GM19025 (cell line): ENCODE measurements around the gene EFCAB6.

Experiments used
- ATAC-seq: cut with Tn5 transposase; IDR thresholded peaks from one replicate; pipeline ENCODE4 v1.9.1; 2021; ENCODE audit warnings: mild to moderate bottlenecking, low read depth, moderate library complexity; ENCODE audit not compliant: unreplicated experiment

The EFCAB6 gene

GRCh38 chr22:43750751-43751150 lies 61.4 kb downstream of the EFCAB6 start:
- ATAC-seq = no peak

DNA sequence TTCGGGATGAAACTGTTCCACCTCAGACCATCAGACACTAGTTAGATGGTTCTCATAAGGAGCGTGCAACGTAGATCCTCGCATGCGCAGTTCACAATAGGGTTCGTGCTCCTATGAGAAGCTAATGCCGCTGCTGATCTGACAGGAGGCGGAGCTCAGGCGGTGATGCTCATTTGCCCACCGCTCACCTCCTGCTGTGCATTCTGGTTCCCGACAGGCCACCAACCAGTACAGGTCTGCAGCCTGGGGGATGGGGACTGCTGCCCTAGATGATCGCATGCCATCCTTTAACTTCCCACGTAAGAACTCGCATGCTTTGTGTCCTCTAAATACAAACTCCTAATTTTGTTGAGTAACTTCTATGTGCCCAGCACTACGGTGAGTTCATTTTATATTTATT lies 62.6 kb downstream of the EFCAB6 start:
- no peak for ATAC-seq

GRCh38 chr22:43747877-43748276 lies 64.2 kb downstream of the EFCAB6 start:
- no peak for ATAC-seq

GRCh38 chr22:43747058-43747457 lies 65.0 kb downstream of the EFCAB6 start:
- no peak for ATAC-seq

DNA sequence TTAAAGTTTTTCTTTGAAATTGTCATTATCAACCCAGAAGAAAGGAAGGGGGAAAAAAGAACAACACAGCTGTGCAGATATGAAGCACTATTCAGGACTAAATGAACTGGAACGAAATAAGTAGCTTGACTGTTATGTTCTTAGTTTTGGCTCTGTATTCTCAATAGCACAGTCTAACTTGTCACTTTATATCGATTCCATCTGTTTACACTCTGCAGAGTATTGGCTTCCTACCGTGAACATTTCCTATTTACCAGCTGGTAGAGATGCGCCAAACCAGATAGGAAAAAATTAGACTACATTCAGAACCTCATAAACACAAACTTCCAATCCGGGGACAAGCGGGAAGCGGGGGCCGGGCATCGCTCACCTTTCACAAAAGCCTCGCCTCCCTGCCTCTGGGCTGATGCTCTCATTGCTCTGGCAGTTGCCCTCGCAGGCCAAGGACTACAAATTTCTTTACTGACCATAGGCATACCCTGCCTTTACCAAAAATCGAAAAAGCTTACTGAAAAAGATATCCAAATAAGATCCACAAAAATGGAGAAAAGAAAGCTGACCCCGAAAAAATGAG lies 66.2 kb downstream of the EFCAB6 start:
- no peak for ATAC-seq

DNA sequence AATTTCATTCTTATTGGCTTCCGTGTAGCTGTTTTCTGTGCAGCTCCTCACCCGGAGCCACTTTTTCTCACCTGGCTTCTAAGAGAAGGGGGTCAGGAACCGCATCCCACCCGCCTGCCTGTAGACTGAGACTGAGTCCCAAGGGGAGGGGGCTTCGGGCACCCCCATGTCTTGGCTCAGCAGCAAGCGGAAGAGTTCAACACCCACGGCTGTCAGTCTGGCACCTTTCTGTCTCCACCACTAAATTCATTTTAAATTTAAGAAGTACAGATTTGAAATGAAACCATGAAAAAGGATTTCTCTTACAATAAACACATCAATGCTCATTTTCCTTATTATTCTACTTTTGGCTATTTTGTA lies 66.7 kb downstream of the EFCAB6 start:
- ATAC-seq = no peak

DNA sequence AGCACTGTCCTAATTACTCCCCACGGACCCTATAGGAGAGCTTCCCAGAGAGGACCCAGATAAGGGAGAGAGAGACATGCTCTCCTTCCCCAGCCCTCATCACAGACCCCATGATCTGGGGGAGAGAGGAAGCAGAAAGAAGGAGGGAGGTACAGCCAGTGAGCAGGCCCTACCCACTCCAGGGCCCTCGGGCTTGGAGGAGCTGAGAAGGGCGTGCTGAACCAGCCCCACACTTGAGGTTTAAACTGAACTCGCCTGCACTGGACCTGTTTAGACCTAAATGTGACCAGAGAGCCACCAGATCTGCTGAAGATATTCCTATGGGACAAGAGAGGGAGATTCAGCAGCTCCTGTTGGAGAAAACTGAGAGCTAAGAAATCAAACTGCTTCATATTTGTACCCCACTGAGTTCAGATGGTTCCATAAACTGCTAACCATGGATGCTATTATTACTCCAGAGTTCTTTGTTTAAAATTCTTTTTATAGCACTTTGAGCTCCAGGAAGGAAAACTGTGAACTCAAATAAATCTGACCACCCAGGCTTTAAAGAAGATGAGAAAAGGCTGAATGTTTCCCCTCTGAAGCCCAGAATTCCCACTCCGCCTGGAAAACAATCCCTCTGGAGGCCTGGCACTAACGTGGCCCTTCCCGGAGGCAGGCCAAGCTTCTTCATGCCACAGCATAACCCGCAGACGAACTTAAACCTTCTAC lies 67.2 kb downstream of the EFCAB6 start:
- no peak for ATAC-seq

DNA sequence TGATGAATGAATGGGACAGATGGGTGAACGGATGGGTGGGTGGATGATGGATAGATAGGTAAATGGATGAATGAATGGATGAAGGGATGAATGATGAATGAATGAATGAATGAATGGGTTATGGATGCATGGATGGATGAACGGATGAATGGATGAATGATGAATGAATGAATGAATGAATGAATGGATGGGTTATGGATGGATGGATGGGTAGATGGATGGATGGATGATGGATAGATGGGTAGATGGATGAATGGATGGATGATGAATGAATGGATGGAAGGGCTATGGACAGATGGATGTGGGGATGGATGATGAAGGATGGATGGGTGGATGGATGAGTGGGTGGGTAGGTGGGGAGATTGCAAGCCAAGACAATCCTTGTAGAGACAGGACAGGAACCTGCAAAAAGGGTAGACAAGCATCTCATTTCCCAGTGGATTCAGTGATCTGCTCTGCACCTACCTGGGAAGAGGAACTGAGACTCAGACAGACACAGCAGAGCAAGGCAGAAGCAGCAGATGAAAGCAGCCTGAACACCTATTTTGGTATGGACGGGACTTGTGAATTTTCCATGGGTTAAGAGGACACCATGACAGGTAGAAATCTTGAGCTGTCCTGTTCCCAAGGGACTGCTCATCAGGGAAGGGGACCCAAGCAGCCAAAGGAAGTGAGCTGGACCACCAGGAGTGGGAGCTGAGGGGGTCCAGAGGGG lies 68.0 kb downstream of the EFCAB6 start:
- ATAC-seq = no peak

DNA sequence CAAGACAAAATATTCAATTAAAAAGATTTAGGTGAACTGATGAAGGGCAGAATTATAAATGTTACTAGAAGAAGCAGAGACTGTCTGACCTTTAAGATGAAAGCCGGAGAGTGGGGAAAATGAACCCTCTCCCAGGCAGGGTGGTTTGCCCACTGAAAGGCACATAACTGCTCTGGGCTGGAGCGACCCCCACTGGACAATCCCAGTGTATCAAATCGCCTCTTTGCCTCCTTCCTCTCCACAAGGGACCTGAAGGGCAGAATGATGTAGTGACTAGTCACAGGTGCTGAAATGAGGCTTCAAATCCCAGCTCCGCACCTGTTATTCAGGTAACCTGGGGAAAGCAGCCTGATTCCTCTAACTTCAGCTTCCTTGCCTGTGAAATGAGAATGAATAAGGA lies 69.0 kb downstream of the EFCAB6 start:
- ATAC-seq = no peak

- ATAC-seq = no peak
Observed at GRCh38 chr22:43742154-43742950, 69.8 kb downstream of the EFCAB6 start.

- ATAC-seq = no peak
Observed at GRCh38 chr22:43740587-43741270, 71.4 kb downstream of the EFCAB6 start.

DNA sequence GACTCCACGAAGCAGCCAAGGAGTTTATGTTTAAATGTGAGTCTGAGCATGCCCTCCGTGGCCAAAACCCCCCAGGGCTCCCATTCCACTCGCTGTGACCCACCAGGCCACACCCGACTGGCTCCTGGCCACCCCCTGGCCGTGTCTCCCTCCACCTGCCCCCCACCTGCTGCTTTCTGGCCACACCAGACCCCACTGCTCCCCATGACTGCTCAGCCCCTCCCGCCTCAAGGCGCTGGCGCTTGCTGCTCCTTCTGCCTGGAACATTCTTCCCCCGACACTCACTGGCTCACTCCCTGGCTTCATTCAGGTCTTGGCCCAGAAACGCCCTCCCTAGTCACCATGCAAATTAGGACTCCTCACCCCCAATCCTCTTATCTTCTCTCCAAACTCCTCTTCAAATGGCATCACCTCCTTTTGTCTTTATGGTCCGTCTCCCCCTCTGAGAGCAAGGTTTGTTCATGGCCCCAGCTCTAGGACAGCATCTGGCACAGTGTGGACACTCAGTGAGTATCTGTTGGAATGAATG lies 72.2 kb downstream of the EFCAB6 start:
- ATAC-seq = no peak

- ATAC-seq = no peak
Observed at GRCh38 chr22:43737150-43737828, 74.8 kb downstream of the EFCAB6 start.

- ATAC-seq = no peak
Observed at GRCh38 chr22:43736651-43737050, 75.5 kb downstream of the EFCAB6 start.

- ATAC-seq = no peak
Observed at GRCh38 chr22:43734370-43735150, 77.5 kb downstream of the EFCAB6 start.

DNA sequence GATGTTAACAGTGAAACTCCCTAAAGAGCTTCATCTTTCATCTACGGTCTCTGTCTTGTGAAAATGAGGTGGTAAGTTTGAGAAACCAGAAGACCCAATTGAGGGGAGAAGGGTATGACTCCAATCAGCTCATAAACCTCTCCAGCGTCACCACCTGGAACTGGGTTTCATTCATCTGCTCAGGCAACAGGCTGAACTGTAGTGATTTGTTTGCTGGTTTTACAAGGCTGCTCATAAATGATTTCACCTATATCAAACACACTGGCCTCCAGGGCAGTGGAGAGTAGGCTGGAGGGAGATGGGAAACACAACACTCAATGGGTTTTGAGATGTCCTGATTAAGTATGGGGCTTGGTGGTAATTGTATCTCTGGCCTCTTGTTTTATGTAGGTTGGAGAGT lies 79.0 kb downstream of the EFCAB6 start:
- ATAC-seq = no peak

DNA sequence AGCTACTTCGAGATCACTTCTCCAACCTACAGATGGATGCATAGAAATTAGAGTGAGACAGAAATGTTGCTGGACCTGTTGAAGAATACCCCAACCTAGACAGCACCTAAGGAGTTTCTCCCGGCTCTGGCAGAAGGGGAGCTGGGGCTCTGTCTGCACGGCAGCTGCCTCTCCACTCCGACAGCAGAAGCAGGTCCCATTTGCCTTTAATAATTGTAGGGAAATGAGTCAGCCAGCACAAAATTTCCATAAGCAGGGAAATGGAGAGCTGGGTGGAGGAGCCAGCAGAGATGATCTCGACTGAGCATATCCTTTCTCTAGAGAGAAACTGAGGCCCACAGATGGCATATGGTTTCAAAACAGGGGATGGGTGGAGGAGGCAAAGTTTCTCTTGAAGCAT lies 80.1 kb downstream of the EFCAB6 start:
- ATAC-seq = no peak

DNA sequence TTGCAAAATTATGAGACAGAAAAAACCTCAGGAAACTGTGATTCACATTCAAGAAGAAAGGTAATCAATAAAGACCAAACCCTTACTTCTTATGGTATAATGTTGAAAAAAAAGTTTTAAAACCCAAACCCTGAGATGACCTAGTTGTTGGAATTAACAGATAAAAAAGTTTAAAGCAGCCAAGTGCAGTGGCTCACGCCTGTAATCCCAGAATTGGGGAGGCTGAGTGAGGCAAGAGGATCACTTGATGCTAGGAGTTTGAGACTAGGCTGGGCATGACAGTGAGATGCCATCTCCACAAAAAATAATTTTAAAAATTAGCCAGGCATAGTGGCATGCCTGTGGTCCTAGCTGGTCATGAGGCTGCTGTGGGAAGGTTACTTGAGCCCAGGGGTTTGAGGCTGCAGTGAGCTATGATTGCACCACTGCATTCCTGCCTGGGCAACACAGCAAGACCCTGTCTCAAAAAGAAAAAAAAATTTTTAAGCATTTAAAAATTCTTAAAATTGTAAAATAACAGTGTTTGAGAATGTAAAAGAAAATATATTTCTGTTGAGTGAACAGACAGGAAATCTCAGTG lies 85.1 kb downstream of the EFCAB6 start:
- no peak for ATAC-seq

DNA sequence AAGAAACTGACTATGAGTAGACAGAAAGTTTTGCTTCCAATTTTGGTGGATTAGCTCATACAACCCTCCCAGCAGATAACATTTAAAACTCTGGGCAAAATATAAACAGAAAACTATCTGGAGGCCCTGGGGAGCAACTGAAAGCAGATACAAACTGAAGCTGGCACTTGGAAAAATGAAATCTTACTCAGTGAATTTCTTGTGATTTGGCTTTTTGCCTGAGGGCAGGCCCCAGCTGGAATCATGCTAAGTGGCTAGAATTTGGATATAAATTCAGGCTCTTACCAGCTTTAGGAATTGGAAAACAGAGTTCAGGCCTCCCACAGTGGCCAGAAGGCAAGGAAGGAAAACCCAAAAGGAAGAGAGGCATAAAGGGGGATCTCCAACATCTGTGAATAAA lies 85.8 kb downstream of the EFCAB6 start:
- no peak for ATAC-seq
